Stimulated activated CD4-positive, alpha-beta T cell treated with anti-CD3 and anti-CD28 coated beads, TNF-alpha, amount 100 ng/mL, for 48 hours (primary cell): Measurements from ENCODE around the gene ACVRL1.
A peak's percentile ranks its signal among the peaks of the same experiment; 100 is the strongest.

Source experiments
- DNase-seq, 3 donors: peaks; one replicate each; pipeline ENCODE4 v3.0.0-alpha.2; 2020; ENCODE audit warnings: low read depth in 3 of 3

Gene ACVRL1

DNA sequence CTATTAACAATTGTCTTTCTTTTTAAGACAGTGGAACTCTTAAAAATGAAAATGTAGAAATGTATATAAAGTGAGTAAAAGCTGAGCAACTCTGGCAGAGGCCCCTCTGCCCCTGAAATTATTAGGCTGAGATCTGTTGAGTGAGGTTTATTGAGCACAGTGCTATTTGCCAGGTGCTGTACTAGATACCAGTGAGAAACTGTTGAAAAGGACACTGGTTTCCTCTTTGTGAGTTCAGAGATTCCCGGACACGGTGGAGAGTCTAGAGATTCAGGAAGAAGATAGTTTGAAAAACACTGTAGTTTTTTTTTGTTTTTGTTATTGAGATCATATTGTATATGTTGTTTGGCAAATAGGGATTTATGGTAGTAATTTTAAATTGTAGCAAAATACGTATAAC lies 55.4 kb downstream of the ACVRL1 start:
- DNase-seq: no peak

DNA sequence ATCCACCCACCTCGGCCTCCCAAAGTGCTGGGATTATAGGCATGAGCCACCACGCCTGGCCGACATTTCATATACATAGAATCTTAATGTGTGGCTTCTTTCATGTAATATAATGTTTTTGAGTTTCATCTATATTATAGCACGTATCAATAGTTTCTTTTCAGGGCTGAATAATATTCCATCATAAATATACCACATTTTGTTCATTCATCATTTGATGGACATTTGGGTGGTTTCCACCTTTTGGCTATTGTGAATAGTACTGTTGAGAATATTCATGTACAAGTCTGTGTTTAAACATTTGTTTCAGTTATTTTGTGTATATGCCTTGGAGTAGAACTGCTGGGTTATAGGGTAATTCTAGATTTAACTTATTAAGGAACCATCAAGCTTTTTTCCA lies 56.2 kb downstream of the ACVRL1 start:
- no peak for DNase-seq

GRCh38 chr12:51969643-51970042 lies 62.3 kb downstream of the ACVRL1 start:
- DNase-seq: no peak

GRCh38 chr12:51970904-51971646 lies 63.8 kb downstream of the ACVRL1 start:
- peak in 2 of 3 donors; percentile 31 to 43 for DNase-seq

DNA sequence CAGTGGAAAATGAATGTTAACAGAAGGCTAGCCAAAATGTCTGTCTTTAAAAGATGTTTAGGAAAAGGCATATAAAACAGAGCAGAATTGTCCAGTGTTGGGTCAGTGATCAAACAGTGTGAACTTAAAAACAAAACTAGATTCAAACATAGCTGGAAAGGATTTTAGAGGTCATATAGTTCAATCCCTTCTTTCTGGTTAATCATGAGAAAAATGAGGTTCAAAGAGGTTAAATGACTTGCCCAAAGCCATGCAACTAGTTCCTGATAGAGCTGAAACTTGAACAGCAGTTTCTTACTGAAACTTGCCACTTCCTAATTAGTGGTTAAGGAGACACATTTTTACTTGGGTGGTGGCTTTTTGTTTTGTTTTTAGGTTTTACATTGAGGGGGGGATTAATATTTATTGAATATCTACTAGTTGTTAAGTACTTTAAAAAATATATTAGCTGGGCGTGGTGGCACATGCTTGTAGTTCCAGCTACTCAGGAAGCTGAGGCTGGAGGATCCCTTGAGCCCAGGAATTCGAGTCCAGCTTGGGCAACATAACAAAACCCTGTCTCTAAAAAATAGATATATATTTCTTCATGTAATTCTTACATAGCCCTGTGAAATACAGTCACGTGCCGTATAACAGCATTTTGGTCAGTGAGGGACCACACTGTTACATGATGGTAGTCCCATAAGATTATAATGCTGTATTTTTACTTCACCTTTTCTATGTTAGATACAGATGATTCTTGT lies 64.5 kb downstream of the ACVRL1 start:
- no peak for DNase-seq

DNA sequence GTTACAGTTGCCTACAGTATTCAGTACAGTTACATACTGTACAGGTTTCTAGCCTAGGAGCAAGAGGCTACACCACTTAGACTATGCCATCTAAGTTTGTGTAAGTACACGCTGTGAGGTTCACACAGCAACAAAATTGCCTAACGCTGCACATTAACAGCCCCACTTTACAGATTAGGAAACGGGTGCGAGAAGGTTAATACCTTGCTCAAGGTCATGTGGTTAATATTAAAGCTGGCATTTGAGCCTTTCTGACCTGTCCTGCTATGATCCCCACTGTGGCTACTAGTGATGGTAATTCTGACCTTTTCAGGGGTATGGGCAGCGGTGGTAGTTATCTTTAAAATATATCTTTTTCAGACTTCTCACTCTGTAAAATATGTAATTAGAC lies 65.1 kb downstream of the ACVRL1 start:
- DNase-seq: no peak

- peak; percentile 34 to 49 (median 39) for DNase-seq
Measured at GRCh38 chr12:51972849-51973273, 65.6 kb downstream of the ACVRL1 start.
